HL-60 (cell line): ENCODE results near the gene CAPN9.

ENCODE experiments used
- DNase-seq, 2 experiments: peaks; one replicate each; pipeline ENCODE4 v3.0.0-alpha.2; 2010 to 2020; ENCODE audit warnings: low read depth in 1 of 2, low spot score in 1 of 2
- H3K27ac ChIP-seq: fragments of 250-450 bp; sonication (Bioruptor Pico); replicated peaks from 2 replicates; pipeline ENCODE4 v1.5.1; 2020; ENCODE audit warnings: mild to moderate bottlenecking, moderate library complexity
- H3K27me3 ChIP-seq: fragments of 250-450 bp; sonication (Bioruptor Pico); 2 replicates; pipeline ENCODE4 v1.5.1; 2021; ENCODE audit warnings: mild to moderate bottlenecking, moderate library complexity; ENCODE audit not compliant: insufficient read depth, poor library complexity, severe bottlenecking
- H3K4me3 ChIP-seq: replicated peaks from 2 replicates; pipeline ENCODE4 v1.5.1; 2011; ENCODE audit warnings: mild to moderate bottlenecking, control low read depth, low read length; ENCODE audit not compliant: insufficient read depth
- CTCF ChIP-seq: IDR thresholded peaks from one replicate; pipeline ENCODE4 v1.5.1; 2011; ENCODE audit warnings: low read length, control low read depth, inconsistent platforms; ENCODE audit not compliant: insufficient read depth
- GABPA ChIP-seq: IDR thresholded peaks from 2 replicates; pipeline ENCODE4 v1.6.1; 2012; ENCODE audit warnings: low read depth
- POLR2AphosphoS5 ChIP-seq: IDR thresholded peaks from 2 replicates; pipeline ENCODE4 v1.6.1; 2012; ENCODE audit warnings: low read depth
- REST ChIP-seq: IDR thresholded peaks from 2 replicates; pipeline ENCODE4 v1.6.1; 2012; ENCODE audit warnings: low read depth; ENCODE audit not compliant: insufficient replicate concordance
- SPI1 ChIP-seq: IDR thresholded peaks from 2 replicates; pipeline ENCODE4 v1.6.1; 2012; ENCODE audit warnings: low read depth, mild to moderate bottlenecking, borderline replicate concordance

The CAPN9 gene

GRCh38 chr1:230771773-230772354, 24.7 kb downstream of the CAPN9 start:
- TF ChIP-seq GABPA (no peak), POLR2AphosphoS5 (no peak), SPI1 (no peak)
- Histone ChIP-seq H3K27ac (no peak overlapping the region), H3K27me3 (no peaks in the 10 kb centered on the region), H3K4me3 (no peak overlapping the region)
- DNase-seq, result no peak

DNA sequence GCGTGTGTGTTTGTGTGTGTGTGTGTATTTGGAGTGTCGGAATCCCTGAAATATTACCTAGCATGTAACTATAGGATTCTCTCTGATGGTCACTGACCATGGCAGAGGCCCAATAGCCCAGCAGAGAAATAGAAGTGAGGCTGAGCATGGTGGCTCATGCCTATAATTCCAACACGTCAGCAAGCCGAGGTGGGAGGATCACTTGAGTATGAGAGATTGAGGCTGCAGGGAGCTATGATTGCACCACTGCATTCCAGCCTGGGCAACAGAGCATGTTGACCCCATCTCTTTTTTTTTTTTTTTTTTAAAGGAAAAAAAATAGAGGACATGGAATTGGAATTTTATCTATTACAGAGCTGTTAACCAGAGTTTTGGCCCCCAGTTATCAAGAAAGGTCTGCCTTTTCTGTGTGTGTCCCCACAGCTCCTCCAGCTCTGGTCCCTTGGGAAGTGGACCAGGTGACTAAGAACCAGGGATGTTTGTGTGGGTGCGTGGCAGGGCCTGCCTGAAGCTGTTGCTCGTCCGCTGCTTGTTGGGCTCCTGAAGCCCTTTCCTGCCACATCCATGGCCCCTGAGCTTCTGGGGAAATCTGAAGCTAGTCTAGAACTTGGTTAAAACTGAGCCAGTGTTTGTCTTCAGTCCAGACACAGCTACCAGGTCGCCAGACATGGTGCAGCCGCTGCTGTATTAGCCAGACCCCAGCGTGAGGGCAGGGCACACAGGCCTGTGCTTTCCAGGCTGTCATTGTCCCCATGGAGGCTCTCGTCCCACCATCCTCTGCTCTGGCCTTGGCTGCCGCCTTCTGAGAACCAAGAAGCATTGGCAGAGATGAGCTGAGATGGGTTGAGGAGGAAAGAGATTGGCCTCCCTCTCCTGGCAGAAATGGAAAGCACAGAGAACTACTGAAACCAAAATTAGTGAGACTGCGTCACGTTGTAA, 25.5 kb downstream of the CAPN9 start:
- TF ChIP-seq GABPA, result no peak
- TF ChIP-seq CTCF, result no peak
- no peak for TF ChIP-seq SPI1
- TF ChIP-seq POLR2AphosphoS5, result no peak
- TF ChIP-seq REST, result no peak
- Histone ChIP-seq H3K27me3 (no peaks in the 10 kb centered on the region), H3K27ac (no peak overlapping the region), H3K4me3 (no peak overlapping the region)
- DNase-seq, result no peak

DNA sequence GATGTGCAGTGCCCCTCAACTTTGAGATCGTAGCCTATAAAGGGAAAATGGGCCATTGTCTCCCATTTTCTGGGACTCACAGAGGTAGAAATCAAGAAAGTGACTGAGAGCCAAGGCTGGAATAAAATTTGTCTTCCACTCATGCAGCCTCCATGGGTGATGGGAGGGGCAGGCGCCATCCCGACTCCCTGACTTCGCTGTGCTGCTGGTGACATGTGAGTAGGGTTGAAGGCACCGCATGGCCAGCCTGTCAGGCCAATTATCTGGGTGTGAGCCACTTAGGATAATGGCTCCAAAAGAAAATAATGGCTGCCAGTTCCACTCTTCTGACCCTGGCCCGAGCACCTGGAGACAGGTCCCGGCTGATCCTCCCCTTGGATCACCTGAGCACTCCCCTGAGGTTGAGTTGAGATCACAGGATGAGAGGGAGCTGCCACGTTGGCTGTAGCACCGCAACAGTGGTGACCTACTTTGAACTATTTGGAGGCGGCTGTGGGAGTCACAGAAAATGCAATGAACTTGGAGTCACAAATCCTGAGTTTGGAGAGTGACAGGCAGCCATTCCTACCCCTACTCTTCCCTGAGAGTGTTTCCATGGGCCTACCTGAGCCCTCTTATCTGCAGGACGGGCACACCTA, 26.3 kb downstream of the CAPN9 start:
- Histone ChIP-seq H3K27me3 (no peaks in the 10 kb centered on the region), H3K4me3 (no peak overlapping the region), H3K27ac (no peak overlapping the region)
- DNase-seq, result no peak
- TF ChIP-seq SPI1 (no peak), REST (no peak), GABPA (no peak), POLR2AphosphoS5 (no peak), CTCF (no peak)

- no peak overlapping the region for H3K4me3 ChIP-seq
- TF ChIP-seq SPI1 (no peak), CTCF (no peak), REST (no peak), POLR2AphosphoS5 (no peak), GABPA (no peak)
- H3K27me3 ChIP-seq, result no peaks in the 10 kb centered on the region
- DNase-seq, result no peak
- no peak overlapping the region for H3K27ac ChIP-seq
Observed at GRCh38 chr1:230778916-230779590, 31.9 kb downstream of the CAPN9 start.
